Middle frontal gyrus (tissue), 1 donor: ENCODE measurements around the gene DERL3.

ENCODE experiments used
- DNase-seq: peaks from one replicate; pipeline ENCODE4 v3.0.0-alpha.2; 2015; ENCODE audit warnings: low spot score; ENCODE audit errors: extremely low spot score

Gene DERL3

DNA sequence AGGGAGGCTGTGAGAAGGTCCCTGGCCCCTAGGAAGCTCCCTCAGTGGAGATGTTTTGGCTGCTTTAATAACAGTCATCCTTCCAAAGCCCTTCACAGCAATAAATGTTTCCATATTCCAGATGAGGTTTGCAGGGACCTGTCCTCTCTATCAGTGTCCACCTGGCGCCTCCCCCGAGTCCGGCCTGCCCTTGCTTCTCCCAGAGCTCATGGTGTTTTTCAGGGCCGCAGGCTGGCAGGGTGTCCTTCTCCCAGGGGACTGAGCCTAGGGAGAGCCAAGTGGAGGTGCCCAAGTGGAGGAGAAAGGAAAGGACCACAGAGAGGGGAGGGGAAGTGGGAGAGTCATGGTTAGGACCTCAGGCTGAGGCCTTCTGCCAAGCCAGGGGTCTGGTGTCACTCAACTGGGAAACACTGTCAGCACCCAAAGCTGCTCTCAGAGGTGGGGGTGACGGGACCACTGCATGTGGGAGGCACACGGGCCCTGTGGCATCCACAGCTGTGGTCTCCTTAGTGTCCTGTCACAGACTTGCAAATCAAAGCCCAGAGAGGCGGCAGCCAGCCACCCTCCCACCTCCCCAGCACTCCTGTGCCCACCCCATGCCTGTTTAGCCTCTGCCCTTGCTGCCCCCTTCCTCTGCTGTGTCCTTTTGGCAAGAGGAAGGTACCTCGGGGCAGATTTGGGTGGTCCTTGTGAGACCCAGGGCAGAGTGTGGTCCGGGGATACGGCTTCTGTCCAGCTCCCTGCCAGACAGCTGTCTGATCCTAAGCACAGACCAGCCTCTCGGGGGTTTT, 6.4 kb downstream of the DERL3 start:
- no peak for DNase-seq

DNA sequence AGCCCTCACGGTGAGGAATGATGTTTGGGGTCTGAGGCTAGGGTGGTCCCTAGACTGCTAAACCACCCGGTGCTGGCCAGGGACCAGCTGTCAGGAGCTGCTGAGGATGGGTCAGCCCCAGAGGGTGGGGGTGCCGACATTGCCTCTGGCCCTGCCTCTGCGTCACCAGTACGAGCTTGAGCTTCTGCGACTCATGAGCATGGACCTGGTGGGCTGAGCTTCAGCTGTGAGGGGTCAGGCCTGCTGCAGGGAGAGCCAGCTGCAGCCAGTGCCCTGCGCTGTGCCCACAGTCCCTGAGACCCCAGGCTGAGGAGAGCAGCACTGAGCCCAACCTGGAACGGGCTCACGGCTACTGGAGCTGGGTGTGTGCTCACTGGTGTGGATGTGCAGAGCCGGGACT, 7.0 kb downstream of the DERL3 start:
- no peak for DNase-seq

DNA sequence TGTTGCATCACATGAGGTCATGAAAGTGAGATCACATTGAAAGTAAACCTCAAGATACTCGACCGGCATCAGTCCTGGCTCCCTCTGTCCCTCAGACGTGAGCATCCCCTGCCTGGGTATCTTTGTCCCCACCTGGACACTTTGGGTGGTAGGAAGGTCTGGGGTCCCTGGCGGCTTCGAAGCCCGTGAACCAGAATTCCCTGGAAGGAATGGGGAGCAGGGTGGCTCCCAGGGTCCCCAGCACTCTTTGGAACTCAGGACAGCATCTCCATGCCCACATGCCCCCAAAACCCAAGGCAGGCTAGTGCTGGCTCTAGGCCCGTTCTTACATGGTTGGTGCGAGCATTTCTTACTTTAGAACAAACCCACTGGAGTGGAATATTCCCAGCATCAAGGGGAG, 7.5 kb downstream of the DERL3 start:
- DNase-seq, result no peak

DNA sequence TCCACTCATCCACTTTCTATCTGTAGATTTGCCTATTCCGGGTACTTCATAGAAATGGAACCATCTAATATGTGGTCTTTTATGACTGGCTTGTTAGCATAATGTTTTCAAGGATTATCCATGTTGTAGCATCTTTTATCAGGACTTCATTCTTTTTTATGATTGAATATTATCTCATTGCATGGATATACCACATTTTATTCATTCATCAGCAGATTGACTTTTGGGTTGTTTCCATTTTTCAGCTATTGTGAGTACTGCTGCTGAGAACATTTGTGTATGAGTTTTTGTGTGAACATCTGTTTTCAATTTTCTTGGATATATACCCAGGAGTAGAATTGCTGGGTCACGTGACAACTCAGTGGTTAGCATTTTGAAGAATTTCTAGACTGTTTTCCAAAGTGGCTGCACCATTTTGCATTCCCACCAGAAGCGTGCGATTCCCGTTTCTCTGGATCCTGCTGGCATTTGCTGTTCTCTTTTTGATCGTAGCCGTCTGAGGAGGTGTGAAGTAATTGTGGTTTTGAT, 8.9 kb downstream of the DERL3 start:
- DNase-seq, result no peak

DNA sequence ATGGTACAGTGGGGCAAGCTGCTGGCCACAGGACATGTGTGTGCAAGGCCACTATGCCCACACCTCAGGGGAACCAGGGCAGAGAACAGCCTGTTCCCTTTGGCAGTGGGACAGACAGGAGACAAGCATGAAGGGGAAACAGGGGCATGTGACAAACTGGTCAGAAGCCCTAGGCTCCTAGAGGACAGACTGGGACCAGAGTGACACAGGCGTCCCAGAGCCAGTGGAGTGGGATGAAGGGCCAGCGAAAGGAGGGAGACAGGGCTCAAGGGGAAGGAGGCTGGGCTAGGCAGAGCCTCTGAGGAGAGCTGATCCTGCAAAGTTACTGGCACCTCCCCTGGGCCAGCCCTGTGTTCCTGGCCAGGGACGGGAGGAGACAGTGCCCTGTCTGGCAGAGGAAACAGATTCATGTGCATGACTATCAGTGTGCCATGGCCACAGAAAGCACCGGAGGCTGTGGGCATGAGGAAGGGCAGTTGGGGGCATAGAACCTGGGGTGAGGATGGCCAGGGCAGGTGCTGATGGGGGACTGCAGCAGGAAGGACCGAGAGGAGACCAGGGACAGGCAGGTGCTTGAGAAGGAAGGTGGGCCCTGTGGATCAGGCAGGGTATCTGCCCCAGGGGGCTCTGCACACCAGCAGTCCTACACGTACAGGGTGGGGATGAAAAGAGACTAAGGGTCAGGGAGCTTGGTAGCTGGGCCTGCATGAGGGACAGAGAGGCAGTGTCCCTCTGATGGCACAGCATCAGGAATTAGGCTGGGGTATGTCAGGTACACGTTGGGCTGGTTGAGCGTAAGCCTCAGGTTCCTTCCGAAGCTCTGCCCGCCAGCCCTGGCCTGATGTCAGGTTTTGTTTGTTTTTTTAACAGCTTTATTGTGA, 9.8 kb downstream of the DERL3 start:
- no peak for DNase-seq

DNA sequence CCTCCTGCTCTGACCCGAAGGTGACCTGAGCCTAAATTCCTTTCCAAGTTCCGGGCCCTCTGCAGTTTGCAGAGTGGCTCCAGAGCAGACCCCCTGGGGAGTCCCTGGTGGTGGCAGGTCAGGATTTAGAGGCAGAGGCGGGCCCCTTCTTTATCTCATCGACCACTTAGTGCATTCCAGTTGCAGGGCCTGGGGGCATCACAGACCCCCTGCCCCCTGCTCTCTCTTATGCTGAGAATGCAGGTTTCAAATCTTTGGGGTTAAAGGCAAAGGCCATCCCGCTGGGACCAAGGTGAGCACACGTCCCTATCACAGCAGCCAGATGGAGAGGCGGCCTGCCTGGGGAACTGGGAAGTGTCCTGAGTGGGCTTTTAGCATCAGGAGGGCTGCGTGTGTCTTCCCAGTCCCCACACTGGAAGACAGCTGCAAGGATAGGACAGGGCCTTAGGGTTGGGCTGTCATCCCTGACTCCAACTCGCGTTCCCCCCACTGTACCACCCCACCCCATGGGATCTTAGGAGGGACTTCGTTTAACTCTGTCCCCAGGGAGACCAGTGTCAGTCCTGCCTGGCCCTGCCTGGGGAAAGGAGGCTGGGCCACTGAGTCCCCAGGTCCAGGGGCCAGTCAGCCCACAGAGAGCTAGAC, 11.3 kb downstream of the DERL3 start:
- DNase-seq, result no peak

DNA sequence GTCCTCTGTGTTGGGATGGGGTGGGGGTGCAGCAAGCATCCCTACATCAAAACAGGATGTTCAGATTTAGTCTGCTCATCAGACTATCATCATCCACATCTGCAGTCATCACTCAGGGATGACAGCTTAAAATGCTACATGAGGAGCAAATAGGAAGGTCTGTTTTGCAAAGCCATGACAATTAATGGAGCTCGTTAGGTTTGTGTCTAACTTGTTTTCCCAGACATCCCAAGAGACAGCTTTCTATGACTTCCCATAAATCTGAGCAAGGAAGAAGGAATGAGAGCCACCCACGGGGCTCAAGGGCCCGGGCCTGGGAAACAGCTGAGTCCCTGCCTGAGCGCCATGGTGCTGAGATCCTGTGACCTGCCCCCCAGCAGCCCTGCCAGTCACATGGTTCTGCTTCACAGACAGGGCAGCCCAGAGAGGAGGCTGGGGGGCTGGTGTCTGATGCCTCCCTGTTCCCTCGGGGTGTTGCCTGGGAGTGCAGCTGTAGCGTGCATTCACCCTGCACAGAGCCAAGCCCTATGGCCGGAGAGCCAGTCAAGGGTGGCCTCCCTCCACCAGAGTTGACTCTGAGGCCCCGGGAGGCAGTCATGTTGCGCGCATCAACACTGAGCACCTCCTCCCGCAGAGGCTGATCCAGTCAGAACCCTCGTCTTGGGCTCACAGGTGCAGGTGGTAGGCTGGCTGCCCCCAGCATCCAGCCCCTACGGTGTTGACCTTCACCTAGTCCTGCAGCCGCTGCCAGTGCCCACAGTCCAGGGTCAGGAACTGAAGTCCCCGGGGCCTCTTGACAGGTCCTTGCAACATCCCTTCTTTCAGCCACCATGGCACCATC, 12.1 kb downstream of the DERL3 start:
- DNase-seq, result no peak

DNA sequence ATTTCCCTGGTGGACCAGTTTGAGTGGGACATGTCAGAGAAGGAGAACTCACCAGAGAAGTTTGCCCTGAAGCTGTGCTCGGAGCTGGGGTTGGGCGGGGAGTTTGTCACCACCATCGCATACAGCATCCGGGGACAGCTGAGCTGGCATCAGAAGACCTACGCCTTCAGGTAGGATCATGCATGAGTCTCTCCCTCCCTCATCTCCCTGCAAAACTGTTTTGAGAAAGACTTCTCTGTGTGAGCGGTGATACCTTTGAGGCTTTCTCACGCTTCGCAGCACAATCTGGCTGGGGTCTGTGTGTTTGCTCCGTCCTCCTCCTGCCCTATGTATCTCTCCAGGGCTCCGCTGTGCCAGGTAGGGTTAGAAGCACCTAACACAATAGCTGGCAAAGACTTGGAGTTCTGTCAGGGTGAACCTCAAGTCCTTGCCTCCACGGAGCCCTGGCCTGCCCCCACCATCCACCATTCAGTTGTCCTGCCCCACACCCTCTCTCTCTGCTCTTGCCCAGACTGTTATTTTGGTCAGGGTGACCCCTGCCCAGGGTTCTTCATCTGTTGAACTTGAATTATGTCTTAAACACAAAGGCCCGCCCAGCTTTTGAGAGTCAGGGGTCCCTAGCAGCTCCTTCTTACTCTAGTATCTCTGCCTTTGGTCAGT, 13.4 kb downstream of the DERL3 start:
- no peak for DNase-seq

DNA sequence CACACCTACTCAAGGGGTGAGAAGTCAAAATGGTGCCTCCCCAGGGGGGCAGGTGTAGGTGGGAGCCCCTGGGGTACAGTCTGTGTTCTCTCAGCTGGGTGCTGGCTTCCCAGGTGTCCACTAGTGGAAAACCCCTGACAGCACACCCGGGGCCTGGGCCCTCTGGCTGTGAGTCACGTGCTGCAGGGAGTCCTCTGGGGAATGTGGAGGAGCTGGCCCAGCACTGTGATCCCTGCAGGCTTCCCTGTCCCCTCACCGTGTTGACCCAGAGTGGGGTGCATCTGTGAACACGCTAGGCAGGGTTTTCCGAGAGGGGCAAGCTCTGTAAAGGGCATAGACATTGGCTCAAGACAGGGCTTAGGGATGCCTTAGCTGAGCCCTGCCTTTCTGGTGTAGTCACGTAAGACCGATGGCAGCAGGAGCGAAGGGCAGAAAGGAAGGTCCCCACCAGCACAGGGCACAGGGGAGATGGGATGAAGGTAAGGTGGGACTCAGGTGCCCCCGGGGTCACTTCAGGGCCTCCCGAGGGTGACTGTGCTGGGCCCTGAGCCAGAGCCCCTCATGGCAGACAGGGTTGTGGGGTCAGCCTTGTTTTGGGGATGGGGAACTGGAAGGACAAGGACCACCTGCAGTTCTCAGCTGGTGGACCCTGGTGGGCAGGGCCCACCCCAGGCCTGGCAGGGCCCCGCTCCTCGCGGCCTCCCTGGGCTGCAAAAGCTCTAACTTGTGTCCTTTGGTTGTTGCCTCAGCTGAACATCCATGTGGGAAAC, 14.1 kb downstream of the DERL3 start:
- DNase-seq, result no peak

DNA sequence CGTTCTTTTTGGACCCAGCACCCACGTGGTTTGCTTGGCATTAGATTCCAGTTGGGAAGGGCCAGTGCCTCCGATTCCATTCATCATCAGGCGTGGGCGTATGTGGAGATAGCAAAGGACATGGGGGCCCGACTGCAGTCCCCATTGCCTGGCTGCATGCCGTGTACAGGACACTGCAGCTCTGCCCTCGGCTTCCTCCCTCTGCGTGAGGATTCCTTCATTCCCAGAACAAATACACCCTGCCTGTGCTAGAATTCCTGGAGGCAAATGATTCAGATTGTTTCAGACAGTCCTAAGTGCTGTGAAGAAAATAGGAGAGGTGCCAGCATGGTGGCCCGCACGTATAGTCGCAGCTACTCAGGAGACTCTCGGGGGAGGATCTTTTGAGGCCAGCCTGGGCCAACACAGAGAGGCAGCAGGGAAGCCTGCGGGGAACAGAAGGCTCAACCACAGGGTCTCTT, 15.4 kb downstream of the DERL3 start:
- no peak for DNase-seq

DNA sequence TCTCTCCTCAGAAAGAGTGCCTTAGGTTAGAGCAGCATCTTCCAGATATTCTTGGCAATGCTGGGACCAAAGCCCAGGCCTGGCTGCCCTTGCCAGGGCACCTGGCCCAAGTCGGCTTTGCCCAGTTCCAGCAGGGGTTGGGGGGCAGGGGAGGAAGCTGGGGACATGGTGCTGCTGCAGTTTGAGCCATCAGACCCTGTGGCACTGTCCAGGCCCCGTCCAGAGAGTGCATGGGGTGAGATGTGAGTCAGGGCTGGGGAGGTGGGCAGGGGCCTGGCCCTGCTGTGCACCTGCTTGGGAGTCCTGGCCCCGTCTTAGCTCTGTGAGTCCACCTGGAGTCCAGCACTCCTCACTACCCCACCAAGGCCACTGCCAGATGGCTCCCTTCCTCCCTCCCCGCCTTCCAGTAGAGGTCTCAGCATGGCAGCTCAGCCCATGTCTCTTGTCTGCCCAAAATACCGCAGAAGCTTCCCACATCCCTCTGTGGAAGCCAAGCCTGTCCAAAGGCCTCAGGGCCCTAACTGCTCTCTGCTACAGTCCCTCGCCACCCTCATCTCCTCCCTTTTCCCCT, 16.6 kb downstream of the DERL3 start:
- DNase-seq, result no peak

DNA sequence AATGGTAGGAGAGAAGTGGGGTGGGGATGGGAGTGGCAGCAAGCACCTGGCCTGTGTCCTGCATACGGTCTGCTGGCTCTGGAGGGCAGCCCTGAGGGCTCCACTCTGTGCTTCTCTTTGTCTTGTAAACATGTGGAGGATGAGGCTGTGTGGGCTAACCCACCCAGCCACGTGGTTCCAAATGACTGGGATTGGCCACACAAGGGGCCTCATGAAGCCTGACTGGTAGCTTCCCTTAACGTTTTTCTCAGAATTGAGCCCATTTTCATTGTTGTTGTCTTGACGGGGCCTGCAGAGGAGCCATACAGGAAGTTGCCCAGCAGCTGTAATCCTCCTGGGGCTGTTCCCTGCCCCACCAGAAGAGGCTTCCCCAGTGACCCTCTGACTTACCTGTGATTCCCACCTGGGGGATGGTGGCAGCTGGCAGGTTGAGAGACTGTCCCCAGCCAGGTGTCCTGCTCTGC, 18.0 kb downstream of the DERL3 start:
- DNase-seq, result no peak

DNA sequence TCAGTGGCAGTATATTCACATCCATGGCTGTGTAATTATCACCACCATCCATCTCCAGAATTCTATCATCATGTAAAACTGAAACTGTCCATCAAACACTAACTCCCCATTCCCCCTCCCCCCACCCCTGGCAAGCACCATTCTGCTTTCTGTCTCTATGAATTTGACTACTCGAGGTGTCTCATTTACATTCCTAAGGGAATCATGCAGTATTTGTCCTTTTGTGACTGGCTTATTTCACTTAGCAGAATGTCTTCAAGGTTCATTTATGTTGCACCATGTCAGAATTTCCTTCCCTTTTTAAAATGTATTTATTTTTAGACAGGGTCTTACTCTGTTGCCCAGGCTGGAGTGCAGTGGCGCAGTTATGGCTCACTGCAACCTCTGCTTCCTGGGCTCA, 20.3 kb downstream of the DERL3 start:
- no peak for DNase-seq

DNA sequence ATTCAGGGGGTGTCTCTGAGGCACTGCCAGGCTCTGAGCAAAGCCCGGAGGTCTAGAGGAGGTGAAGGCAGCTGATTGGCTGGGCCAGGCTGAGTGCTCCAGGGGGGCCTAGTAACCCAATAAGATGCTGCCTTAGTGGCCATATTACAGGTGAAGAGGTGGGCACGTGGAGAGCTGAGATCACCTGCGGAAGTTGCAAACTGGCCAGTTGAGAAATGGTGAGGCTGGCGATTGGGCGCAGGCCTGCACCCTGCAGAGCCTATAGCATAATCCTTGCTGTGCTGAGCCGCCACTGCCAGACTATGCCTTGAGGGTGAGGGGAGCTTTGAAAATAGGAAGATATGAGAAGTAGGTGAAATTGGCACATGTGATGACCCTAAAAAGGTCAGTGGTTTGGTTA, 21.7 kb downstream of the DERL3 start:
- no peak for DNase-seq

DNA sequence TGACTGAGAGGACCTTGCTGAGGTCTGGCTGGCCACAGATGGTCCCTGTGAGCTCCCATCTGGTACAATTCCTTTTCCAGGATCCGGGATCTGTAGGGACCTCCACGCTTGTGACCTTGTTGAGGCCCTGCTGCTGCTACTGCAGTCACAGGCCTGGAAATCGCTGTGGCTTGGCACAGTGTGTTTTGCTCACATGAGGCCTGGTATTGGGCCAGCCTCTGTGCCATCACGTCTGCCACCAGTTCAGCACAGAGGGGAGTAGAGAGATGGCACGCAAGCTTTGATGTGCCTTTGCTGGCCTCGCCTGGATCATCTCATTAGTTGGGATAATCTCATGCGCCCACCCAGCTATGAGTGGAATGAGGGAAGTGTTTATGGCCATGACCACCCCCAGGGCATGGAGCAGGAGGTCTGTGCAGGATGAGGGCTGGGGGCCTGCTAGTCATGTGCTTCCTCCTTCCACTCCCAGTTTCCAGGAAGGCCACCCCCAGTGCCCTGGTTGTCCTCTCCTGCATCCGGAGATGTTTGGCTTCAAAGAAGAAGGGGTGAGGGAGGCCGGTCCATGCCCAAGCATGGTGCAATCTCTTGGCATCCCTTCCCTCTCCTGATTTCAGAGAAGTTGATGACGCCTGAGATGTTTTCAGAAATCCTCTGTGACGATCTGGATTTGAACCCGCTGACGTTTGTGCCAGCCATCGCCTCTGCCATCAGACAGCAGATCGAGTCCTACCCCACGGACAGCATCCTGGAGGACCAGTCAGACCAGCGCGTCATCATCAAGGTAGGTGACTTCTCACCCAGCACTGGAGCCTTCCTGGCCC, 22.4 kb downstream of the DERL3 start:
- peak; percentile 38 for DNase-seq

DNA sequence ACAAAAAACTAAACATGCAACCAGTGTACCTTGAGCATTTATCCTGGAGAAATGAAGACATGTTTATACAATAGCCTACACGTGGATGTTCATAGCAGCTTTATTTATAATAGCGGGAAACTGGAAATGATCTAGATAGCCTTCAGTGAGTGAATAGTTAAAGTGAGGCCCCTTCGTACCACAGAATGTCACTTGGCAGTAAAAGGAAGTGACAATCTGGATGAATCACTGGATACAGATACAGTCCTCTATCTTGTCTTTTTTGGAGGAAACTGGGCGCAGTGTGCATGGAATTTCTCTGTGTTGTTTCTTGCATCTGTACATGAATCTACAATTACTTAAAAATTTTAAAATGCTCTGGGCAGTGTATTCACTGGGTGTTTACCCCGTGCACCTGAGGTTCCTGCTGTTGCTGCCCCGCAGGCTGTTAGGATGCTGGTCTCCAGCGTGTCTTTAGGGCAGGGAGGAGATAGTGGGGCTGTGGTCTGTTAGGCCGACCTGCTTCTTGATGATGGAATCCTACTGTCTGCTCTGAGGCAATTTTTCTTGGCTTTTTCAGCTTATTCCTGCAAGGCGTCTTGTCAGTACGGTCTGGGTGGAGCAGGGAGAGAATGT, 23.2 kb downstream of the DERL3 start:
- no peak for DNase-seq

DNA sequence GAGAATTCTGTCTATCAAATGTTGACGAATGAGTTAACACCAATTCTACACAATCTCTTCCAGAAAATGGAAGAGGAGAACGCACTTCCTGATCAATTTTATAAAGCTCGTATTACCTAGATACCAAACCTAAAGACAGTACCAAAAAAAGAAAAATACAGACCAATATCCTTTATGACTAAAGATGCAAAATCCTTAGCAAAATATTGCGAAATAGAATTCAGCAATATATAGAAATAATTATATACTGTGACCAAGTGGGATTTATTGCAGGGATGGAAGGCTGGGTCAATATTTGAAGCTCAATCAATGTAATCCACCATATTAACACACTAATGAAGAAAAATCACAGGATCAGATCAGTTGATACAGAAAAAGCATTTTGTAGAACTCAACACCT, 26.4 kb downstream of the DERL3 start:
- DNase-seq, result no peak

DNA sequence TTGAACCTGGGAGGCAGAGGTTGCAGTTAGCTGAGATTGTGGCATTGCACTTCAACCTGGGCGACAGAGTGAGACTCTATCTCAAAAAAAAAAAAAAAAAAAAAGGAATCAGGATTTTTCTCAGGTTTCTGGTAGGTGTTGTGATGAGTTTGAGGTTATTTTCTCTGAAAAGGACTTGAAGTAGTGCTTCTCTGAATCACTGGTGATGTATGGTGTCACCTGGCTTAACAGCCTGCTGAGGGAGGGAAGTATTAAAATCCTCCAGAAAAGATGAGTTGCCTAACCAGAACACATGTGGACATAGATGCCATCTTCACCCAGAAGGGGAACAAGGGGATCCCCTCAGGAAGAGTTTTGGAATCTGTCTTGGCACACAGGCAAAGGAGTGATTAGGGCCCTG, 32.0 kb downstream of the DERL3 start:
- DNase-seq, result no peak
